ENCODE results near the gene USP2.

- TF ChIP-seq, protein P1, sequence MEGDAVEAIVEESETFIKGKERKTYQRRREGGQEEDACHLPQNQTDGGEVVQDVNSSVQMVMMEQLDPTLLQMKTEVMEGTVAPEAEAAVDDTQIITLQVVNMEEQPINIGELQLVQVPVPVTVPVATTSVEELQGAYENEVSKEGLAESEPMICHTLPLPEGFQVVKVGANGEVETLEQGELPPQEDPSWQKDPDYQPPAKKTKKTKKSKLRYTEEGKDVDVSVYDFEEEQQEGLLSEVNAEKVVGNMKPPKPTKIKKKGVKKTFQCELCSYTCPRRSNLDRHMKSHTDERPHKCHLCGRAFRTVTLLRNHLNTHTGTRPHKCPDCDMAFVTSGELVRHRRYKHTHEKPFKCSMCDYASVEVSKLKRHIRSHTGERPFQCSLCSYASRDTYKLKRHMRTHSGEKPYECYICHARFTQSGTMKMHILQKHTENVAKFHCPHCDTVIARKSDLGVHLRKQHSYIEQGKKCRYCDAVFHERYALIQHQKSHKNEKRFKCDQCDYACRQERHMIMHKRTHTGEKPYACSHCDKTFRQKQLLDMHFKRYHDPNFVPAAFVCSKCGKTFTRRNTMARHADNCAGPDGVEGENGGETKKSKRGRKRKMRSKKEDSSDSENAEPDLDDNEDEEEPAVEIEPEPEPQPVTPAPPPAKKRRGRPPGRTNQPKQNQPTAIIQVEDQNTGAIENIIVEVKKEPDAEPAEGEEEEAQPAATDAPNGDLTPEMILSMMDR (IDR thresholded peaks at IDR 0.05; ENCODE audit: insufficient read depth, low read length), result no peak
- no peak for TF ChIP-seq SPI1 (IDR thresholded peaks at IDR 0.05; ENCODE audit: borderline replicate concordance, low read depth)
- TF ChIP-seq POLR2AphosphoS5 (IDR thresholded peaks at IDR 0.05; ENCODE audit: low read depth), result no peak
- TF ChIP-seq, protein P2, sequence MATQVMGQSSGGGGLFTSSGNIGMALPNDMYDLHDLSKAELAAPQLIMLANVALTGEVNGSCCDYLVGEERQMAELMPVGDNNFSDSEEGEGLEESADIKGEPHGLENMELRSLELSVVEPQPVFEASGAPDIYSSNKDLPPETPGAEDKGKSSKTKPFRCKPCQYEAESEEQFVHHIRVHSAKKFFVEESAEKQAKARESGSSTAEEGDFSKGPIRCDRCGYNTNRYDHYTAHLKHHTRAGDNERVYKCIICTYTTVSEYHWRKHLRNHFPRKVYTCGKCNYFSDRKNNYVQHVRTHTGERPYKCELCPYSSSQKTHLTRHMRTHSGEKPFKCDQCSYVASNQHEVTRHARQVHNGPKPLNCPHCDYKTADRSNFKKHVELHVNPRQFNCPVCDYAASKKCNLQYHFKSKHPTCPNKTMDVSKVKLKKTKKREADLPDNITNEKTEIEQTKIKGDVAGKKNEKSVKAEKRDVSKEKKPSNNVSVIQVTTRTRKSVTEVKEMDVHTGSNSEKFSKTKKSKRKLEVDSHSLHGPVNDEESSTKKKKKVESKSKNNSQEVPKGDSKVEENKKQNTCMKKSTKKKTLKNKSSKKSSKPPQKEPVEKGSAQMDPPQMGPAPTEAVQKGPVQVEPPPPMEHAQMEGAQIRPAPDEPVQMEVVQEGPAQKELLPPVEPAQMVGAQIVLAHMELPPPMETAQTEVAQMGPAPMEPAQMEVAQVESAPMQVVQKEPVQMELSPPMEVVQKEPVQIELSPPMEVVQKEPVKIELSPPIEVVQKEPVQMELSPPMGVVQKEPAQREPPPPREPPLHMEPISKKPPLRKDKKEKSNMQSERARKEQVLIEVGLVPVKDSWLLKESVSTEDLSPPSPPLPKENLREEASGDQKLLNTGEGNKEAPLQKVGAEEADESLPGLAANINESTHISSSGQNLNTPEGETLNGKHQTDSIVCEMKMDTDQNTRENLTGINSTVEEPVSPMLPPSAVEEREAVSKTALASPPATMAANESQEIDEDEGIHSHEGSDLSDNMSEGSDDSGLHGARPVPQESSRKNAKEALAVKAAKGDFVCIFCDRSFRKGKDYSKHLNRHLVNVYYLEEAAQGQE (IDR thresholded peaks at IDR 0.05; ENCODE audit: insufficient replicate concordance, low read depth), result no peak
- TF ChIP-seq GABPA (IDR thresholded peaks at IDR 0.05; ENCODE audit: low read depth), result no peak
Measured at GRCh38 chr11:119343726-119344125, 37.8 kb downstream of the USP2 start.

Data from HL-60 (cell line).